ENCODE results near the gene ALDH2.
"Not testable (repeated sequence)": the region's sequence is repeated elsewhere in the genome, so short reads cannot be mapped to it uniquely, and the experiment has no call there.

Gene ALDH2

DNA sequence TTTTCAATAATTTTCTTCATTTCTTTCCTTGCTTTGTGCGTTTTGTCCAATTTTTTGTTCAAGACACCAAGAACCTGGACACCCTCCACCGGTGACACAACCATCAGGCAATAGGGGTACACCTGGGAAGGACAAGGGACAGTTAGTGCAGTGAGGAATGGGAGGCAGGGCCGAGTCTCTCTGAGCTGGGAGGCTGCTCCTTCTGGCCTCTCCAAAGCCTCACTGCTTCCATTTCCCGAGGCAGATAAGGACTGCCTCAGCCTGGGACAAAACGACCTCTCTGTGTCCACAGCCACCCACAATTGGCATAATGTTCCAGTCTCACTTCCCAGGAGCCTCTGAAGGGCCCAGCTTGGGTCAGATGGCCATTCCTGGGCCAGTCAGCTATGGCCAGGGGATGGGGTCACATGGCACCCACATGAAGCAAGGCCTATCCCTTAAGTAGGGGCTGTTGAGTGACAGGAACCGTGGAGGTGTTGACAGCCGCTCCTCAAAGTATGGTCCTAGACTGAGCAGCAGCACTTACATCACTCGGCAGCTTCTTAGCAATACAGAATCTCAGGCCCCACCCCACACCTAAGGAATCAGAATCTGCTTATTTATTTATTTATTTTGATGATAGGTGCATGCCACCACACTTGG lies 61.7 kb downstream of the ALDH2 start:
- DNase-seq, result no peak

DNA sequence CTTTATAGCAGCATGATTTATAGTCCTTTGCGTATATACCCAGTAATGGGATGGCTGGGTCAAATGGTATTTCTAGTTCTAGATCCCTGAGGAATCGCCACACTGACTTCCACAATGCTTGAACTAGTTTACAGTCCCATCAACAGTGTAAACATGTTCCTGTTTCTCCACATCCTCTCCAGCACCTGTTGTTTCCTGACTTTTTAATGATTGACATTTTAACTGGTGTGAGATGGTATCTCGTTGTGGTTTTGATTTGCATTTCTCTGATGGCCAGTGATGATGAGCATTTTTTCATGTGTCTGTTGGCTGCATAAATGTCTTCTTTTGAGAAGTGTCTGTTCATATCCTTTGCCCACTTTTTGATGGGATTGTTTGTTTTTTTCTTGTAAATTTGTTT lies 62.9 kb downstream of the ALDH2 start:
- DNase-seq, result not testable (repeated sequence)

DNA sequence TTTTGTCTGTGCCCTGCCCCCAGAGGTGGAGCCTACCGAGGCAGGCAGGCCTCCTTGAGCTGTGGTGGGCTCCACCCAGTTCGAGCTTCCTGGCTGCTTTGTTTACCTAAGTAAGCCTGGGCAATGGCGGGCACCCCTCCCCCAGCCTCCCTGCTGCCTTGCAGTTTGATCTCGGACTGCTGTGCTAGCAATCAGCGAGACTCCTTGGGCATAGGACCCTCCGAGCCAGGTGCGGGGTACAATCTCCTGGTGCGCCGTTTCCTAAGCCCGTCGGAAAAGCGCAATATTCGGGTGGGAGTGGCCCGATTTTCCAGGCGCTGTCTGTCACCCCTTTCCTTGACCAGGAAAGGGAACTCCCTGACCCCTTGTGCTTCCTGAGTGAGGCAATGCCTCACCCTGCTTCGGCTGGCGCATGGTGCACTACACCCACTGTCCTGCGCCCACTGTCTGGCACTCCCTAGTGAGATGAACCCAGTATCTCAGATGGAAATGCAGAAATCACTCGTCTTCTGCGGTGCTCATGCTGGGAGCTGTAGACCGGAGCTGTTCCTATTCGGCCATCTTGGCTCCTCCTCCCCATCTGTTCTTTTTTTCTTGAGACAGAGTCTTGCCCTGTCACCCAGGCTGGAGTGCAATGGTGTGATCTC lies 68.1 kb downstream of the ALDH2 start:
- not testable (repeated sequence) for DNase-seq

DNA sequence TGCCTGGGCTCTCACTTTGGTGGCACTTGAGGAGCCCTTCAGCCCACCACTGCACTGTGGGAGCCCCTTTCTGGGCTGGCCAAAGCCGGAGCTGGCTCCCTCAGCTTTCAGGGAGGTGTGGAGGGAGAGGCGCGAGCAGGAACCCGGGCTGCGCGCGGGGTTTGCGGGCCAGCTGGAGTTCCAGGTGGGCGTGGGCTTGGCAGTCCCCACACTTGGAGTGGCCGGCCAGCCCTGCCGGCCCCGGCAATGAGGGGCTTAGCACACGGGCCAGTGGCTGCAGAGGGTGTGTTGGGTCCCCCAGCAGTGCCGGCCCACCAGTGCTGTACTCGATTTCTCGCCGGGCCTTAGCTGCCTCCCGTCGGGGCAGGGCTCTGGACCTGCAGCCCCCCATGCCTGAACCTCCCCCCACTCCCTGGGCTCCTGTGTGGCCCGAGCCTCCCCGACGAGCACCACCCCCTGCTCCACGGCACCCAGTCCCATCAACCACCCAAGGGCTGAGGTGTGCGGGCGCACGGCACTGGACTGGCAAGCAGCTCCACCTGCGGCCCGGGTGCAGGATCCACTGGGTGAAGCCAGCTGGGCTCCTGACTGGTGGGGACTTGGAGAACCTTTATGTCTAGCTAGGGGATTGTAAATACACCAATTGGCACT lies 68.9 kb downstream of the ALDH2 start:
- DNase-seq, result not testable (repeated sequence)

DNA sequence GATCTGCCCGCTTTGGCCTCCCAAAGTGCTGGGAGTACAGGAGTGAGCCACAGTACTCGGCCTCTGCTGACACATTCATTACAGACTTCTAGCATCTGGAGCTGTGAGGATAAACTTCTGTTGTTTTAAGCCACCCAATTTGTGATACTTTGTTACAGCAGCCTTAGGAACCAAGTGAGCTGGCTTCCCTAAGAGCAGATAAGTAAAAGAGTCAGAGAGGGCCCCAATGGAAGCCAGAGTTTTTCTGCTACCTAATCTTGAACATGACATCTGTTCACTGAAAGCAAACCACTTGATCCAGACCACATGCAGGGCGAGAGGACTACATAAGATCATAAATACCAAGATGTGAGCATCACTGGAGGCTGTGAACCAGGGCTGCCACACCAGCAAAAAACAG lies 71.6 kb downstream of the ALDH2 start:
- DNase-seq, result peak in 1 of 3 experiments; percentile 8

DNA sequence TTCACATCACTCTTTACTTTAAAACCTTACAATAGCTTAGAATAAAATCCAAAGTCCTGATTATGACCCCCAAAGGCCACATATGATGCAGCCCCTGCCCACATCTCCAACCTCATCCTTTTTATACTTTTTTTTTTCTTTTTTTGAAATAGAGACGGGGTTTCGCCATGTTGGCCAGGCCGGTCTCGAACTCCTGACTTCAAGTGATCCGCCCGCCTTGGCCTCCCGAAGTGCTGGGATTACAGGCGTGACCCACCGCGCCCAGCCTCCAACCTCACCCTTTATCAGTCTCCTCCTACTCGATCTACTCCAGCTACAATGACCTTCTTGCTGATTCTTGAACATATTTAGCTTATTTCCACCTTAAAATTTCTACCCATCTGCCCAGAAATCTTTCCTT lies 74.1 kb downstream of the ALDH2 start:
- DNase-seq, result no peak

DNA sequence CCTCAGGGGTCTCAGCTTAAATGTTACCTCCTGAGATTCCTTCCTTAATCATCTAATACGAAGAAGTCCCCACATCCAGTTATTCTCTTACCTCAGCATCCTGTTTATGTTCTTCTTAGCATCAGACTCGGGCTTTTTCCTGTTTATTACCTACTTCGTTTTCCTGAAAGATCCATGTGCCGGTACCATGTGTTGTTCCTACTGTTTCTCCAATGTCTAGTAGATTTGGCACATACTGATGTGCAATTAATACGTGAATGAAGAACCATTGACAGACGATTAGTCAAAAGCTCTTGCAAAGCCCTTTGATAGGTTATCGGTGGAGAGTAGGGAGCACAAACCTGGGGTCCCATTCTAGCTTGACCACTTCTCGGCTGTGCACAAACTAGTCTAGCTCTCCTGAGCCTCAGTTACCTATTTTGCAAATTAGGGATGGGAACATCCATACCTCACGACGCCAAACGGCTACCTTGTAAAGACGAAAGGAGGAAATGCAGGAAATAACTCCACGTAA lies 74.6 kb downstream of the ALDH2 start:
- DNase-seq, result no peak

DNA sequence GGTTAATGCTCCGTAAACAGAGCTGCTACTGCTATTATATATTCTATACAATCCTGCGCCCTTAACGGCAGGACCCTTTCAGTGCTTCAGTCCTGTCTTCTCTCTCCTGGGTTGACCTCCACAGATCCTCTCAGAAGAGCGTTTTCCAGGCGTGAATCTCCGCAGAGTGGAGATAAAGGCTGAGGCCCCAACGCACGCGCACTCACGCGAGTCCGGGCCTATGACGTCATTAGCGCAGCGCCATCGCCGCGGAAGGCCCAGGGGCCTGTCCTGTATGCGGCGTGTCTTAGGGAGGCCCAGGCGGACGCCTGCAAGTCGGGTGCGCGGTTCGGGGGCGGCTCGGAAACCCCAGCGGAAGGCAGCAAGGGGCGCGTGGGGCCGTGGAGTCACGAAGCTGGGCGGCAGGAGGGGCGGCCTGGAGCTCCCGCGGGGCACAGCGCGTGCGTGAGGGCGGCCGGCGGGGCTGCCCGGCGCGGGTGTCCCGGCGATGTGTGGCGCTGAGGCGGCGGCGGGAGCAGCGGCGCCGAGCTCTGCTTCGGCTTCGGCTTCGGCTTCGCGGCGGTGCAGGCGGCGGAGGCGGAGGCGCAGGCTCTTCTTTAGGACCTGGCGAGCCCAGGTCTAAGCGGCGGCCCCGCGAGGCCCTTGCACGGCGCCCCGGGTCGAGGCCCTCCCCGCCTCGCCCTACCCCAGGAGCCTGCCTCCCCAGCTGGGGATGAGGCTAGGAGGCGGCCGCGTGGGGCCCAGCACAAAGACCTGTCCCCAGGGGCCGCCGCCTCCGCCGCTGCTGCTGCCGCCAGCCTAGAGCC lies 75.2 kb downstream of the ALDH2 start, which contains the start of gene MAPKAPK5:
TSS of gene MAPKAPK5 (plus strand) at position 479 of the 806 bp plus-strand sequence. CDS start 506 bp downstream, outside the sequence.
- DNase-seq, result peak; percentile 96 to 98 (median 98)

DNA sequence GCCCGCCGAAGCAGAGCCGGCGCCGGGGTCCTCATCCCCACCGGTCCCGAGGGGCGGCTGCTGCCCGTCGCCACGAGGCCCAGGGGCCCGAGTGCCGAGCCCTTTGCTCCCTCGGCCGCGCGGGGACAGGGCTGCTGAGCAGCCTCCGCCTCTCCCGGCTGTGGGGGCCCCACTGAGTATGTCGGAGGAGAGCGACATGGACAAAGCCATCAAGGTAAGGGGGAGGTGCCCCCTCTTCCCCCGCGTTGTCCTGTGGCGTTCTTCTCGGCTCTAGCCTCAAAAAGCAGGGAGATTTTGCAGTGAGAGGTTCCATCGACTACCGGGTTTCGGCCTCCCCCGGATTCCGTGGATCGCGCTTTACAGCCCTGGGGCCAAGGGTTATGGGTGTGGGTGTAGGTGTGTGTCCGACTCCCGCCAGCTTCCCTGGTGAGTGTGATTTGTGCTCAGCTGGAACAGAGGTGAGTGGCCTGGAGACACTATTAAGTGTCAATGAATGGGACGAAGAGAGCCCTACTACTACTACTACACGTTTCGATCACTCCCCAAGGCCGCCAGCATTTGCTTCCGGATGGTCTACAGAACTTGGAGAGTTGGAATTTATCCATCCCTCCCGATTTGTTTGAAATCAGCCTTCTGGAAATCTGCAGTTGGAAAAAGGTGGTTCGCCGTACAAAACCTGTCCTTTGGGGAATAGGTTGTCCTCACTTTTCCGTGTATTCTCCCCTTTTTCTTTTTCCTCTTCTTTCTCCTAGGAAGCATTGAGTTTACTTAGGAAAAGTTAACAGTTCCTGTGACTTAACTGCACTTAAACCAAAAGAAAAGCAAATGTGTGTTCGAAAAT lies 76.0 kb downstream of the ALDH2 start:
- DNase-seq, result peak in 1 of 3 experiments; percentile 65

DNA sequence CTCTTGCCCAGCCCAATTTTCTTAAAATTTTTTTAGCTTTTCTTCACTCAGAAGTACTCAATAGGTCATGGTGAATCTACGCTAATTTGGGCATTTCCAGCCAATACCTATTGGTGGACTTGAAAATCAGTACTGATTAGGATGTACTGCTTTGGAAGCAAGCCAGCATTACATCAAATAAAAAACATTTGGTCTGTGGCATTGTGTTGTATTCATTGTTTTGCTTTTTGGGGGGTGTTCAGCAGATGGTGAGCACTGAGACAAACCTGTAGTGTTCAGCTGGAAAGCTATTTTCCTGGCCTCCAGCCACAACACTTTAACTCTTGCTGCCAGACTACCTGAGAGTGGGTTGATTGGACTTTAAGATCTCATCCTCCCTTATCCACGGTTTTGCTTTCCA lies 79.3 kb downstream of the ALDH2 start:
- no peak for DNase-seq

DNA sequence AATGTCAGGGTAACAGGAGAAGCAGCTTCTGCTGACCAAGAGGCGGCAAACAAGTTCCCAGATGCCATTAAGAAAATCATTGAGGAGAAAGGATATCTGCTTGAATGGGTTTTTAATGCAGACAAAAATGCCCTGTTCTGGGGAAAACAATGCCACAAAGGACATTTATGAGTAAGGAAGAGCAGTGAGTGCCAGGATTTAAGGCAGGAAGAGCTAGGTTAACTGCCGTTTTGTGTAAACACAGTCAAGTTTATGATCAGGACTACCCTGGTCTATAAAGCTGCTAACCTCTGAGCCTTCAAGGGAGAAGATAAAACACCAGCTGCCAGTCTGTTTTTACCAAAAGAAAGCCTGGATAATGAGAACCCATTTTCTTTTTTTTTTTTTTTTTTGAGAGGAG lies 83.8 kb downstream of the ALDH2 start:
- DNase-seq, result no peak

DNA sequence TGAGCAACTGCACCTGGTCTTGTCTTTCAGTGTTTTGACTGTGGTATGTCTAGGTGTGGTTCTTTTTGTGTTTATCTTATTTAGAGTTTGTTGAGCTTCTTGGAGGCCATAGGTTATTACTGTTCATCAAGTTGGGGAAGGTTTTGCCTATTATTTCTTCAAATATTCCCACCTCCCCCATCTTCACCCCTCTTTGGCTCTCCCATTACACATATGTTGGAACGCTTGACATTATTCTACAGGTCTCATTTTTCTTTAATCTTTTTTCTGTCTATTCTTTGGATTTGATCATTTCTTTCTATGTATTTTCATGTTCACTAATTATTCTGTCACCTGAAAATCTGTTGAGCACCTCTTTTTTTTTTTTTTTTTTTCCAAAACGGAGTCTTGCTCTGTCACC lies 91.5 kb downstream of the ALDH2 start:
- DNase-seq, result no peak

DNA sequence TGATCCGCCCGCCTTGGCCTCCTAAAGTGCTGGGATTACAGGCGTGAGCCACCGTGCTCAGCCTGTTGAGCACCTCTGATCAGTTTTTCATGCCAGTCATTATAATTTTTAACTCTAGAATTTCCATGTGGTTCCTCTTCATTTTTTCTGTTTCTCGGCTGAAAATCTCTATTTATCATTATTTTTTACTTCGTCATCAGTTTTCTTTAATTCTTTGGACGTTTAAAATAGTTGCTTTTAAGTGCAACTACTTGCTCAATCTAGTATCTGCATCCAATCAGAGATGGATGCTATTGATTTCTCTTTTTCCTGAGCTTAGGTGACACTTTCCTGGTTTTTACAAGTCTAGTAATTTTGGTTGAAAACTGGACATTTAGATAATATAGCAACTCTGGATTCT lies 92.0 kb downstream of the ALDH2 start:
- no peak for DNase-seq

DNA sequence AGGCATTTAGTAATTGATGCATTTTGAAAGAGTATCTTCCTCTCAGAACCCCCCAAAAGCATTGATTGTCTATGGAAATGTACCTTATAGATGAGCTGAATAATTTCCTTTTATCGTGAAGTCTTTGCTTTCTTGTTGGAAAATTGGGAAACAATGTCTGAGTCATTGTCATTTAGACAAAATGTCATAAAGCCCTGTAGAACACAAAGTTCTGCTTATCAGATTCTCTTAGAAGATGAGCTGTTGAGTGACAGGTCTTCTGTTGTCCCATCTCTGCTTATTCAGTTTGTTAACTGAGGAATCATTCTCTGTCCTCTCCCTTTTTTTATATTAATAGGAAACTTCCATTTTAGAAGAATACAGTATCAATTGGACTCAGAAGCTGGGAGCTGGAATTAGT lies 98.2 kb downstream of the ALDH2 start:
- no peak for DNase-seq
